K562 (cell line): ENCODE results near the gene SYVN1.

Experiments
- CC2D1A ChIP-seq: fragments of 450-650 bp; IDR thresholded peaks from 2 replicates; pipeline ENCODE4 v1.6.1; 2017; ENCODE audit warnings: mild to moderate bottlenecking
- CTCF ChIP-seq, 3 experiments: IDR thresholded peaks in 2 of 3; conservative IDR thresholded peaks in 1 of 3; 2 replicates each; pipeline ENCODE4 v1.5.1; 2011 to 2012; ENCODE audit warnings: low read length in 3 of 3, mild to moderate bottlenecking in 3 of 3, control low read depth in 2 of 3, improper control_type of control experiment in 1 of 3, inconsistent platforms in 1 of 3, low read depth in 1 of 3, mixed read lengths in 1 of 3, moderate library complexity in 1 of 3; ENCODE audit not compliant: insufficient read depth in 2 of 3
- MAZ ChIP-seq, 2 experiments: fragments of 450-650 bp in 1 of 2; sonication (generic) in 1 of 2; formaldehyde crosslinking; IDR thresholded peaks in 1 of 2; conservative IDR thresholded peaks in 1 of 2; 2 replicates each; pipeline versions ENCODE4 v1.4.0 to v1.5.0; 2020; ENCODE audit warnings: mild to moderate bottlenecking in 1 of 2, missing genetic modification reagents in 1 of 2
- MEIS2 ChIP-seq: fragments of 450-650 bp; IDR thresholded peaks from 2 replicates; pipeline ENCODE4 v1.6.1; 2014; ENCODE audit warnings: mild to moderate bottlenecking; ENCODE audit not compliant: partially characterized antibody
- NFIX ChIP-seq: fragments of 250-450 bp; sonication (Bioruptor Pico); IDR thresholded peaks from 2 replicates; pipeline ENCODE4 v1.4.0; 2020; ENCODE audit warnings: low read depth, mild to moderate bottlenecking, moderate library complexity
- NFYB ChIP-seq: IDR thresholded peaks from 2 replicates; pipeline ENCODE4 v1.6.1; 2011; ENCODE audit warnings: mild to moderate bottlenecking, moderate library complexity; ENCODE audit not compliant: insufficient read length; ENCODE audit errors: extremely low read depth

- TF ChIP-seq NFYB: no peak
- TF ChIP-seq CC2D1A: no peak
- TF ChIP-seq MEIS2: no peak
- no peak for TF ChIP-seq MAZ (CRISPR knock-in tag; conservative IDR thresholded peaks at IDR 0.05 in 1 of 2, IDR thresholded peaks at IDR 0.05 in 1 of 2)
- no peak for TF ChIP-seq CTCF (IDR thresholded peaks at IDR 0.05 in 2 of 3, conservative IDR thresholded peaks at IDR 0.05 in 1 of 3; ENCODE audit: insufficient read depth in 2 of 3, low read depth in 1 of 3, low read length in 3 of 3)
- TF ChIP-seq NFIX (CRISPR knock-in tag): no peak
Measured at GRCh38 chr11:65156256-65156655, 21.9 kb upstream of the SYVN1 start.
